ENCODE data around the gene TNRC6A. TPM values are rescaled to one million over a fixed set of nuclear protein-coding genes. Genes with fewer than 3 reads are reported as not detected.

TNRC6A gene
- 16.6 and 17.2 TPM in 2 replicates for total RNA-seq

GRCh38 chr16:24729243-24729950 is at the start of gene TNRC6A:
TSS of gene TNRC6A (plus strand) at chr16:24729651. CDS start at chr16:24729842, 191 bp downstream.

DNA sequence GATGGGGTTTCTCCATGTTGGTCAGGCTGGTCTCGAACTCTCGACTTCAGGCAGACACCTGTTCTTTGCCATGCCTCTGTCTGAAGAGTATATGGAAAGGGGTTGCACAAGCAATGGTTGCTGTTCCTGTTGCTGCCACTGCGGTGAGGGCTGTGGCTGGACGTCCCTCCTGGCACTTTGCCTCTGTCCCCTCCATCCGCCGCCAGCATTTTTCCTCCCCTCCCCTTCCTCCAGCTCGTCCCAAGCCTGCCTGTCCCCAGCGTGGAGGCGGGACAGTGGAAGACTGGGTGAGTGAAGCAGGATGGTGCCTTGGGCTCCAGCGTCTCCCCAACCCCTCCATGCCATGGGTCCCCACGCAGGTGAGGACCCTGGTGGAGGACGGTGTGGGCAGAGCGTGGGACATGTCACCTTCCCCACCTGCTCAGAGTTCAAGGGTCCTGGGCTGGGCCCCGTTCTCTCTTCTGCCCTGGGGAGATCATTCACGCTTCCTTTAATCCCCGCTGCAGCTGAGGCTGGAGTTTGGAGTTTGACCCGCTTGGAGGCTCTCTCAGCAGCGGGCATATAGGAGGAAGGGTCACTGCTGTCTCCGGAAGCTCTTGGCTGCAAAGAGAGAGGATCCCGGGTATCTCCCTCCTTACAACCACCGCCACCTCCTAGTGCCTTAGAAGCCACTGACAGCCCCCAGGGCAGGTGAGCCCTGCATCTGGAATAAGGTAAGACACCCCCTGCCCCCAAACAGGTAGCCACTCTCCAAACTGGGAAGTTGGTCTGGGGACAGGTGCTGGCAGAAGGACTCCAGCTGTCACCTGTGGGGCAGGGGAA is 116.5 kb downstream of the TNRC6A start, which contains the start of gene SLC5A11:
Gene SLC5A11, plus strand, starts transcription at position 238 of the 822 bp plus-strand sequence. CDS start 12,681 bp downstream, outside the sequence.

Other genes starting within 250 kb of the TNRC6A start
- gene RBBP6, start 190.1 kb upstream of the TNRC6A start, total RNA-seq: 13.6 and 35.6 TPM in 2 replicates
- gene SLC5A11, start 116.3 kb downstream of the TNRC6A start, total RNA-seq: not detected in 2 replicates

Data from cardiac atrium fibroblast (primary cell).